ENCODE measurements around the gene KPTN. TPM values are rescaled to one million over a fixed set of nuclear protein-coding genes. Genes with fewer than 3 reads are reported as not detected.
A peak's percentile ranks its signal among the peaks of the same experiment; 100 is the strongest.

KPTN gene
- total RNA-seq, 1 donor from 2014 or later: 15.9 TPM

DNA sequence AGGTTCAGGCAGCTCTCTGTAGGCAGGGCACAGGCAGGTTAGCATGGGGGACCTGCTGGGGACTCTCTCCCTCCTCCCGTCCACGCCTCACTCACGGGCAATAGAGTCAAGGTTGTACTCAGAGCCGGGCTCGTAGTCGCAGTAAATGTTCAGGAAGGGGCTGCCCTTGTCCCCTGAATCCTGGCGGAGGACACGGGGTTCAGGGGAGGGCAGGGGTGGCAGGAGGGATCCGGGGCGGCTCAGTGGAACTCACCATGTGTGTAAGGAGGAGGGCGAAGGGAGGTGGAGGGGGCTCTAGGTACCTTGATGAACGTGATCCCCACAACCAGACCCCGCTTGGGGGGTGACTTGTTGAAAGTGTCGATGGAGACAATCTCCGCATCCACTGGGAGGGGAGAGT lies 819 bp downstream of the KPTN start:
- FAIRE-seq (no peak), DNase-seq (ENCODE audit: low read depth) (no peak)
- H3K36me3 Mint-ChIP-seq (ENCODE audit: low read depth, unreplicated experiment): peaks cover 6% of the 10 kb centered on the region
- no peaks in the 10 kb centered on the region for H3K9me3 ChIP-seq (ENCODE audit: insufficient read depth, low read depth, low read length)
- peaks cover 3% of the 10 kb centered on the region for H3K9me3 Mint-ChIP-seq (ENCODE audit: unreplicated experiment)
- H3K27me3 ChIP-seq (ENCODE audit: insufficient read depth, low read length): no peaks in the 10 kb centered on the region
- peak overlapping the region; percentile 92 for H3K4me3 Mint-ChIP-seq (ENCODE audit: unreplicated experiment)
- no peak overlapping the region for H3K27ac ChIP-seq (ENCODE audit: low read depth, low read length)
- TF ChIP-seq EZH2 (IDR thresholded peaks at IDR 0.05; ENCODE audit: insufficient read depth, low read length): no peak
- TF ChIP-seq, protein P1, sequence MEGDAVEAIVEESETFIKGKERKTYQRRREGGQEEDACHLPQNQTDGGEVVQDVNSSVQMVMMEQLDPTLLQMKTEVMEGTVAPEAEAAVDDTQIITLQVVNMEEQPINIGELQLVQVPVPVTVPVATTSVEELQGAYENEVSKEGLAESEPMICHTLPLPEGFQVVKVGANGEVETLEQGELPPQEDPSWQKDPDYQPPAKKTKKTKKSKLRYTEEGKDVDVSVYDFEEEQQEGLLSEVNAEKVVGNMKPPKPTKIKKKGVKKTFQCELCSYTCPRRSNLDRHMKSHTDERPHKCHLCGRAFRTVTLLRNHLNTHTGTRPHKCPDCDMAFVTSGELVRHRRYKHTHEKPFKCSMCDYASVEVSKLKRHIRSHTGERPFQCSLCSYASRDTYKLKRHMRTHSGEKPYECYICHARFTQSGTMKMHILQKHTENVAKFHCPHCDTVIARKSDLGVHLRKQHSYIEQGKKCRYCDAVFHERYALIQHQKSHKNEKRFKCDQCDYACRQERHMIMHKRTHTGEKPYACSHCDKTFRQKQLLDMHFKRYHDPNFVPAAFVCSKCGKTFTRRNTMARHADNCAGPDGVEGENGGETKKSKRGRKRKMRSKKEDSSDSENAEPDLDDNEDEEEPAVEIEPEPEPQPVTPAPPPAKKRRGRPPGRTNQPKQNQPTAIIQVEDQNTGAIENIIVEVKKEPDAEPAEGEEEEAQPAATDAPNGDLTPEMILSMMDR (IDR thresholded peaks at IDR 0.05; ENCODE audit: insufficient read depth, low read depth, low read length): no peak
- H3K27me3 Mint-ChIP-seq (ENCODE audit: low read depth, unreplicated experiment): peaks cover 16% of the 10 kb centered on the region
- H3K4me1 Mint-ChIP-seq (ENCODE audit: low read depth, unreplicated experiment): no peaks in the 10 kb centered on the region
- no peak overlapping the region for H3K27ac Mint-ChIP-seq (ENCODE audit: unreplicated experiment)
- H3K79me2 ChIP-seq (ENCODE audit: insufficient read depth, low read length): no peaks in the 10 kb centered on the region
- no peaks in the 10 kb centered on the region for H3K36me3 ChIP-seq (ENCODE audit: insufficient read depth, low read length)
- peak overlapping the region; percentile 89 for H3K9ac ChIP-seq (ENCODE audit: low read length)
- no peaks in the 10 kb centered on the region for H3K4me1 ChIP-seq (ENCODE audit: insufficient read depth, low read length)
- peak overlapping the region; percentile 78 for H3K4me3 ChIP-seq (ENCODE audit: insufficient read depth, low read depth, low read length)
- H3K4me2 ChIP-seq (ENCODE audit: low read length): peak overlapping the region; percentile 90
- H4K20me1 ChIP-seq (ENCODE audit: insufficient read depth, low read length): no peaks in the 10 kb centered on the region
- H2AFZ ChIP-seq (ENCODE audit: low read depth, low read length): peak overlapping the region; percentile 87

DNA sequence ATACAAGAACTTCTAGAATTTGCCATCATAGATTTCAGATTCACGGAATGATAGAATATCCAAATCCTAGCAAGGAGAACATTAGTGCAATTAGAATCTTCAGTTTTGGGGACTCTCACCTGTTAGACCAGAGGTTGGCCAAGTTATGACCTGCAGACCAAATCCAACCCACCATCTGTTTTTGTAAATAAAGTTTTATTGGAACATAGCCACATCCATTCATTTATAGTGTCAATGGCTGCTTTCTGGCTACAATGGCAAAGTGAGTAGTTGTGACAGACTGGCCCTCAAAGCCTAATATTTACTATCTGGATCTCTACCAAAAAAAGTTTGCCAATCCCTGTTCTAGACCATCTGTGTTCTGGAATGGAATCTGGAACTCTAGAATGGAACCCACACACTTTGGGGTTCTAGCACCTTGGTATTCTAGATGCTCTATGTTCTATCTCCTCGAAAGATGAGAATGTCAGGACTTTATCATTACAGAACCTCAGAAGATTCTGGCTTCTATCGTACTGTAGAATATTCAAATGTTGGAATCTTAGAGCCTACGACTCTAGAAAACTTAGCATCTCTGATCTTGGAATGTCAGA lies 2.5 kb downstream of the KPTN start:
- Histone ChIP-seq H3K9me3 (ENCODE audit: insufficient read depth, low read depth, low read length) (no peaks in the 10 kb centered on the region), H3K36me3 (ENCODE audit: insufficient read depth, low read length) (no peaks in the 10 kb centered on the region), H3K4me3 (ENCODE audit: insufficient read depth, low read depth, low read length) (no peak overlapping the region), H4K20me1 (ENCODE audit: insufficient read depth, low read length) (no peaks in the 10 kb centered on the region), H2AFZ (ENCODE audit: low read depth, low read length) (no peak overlapping the region), H3K79me2 (ENCODE audit: insufficient read depth, low read length) (no peaks in the 10 kb centered on the region), H3K4me2 (ENCODE audit: low read length) (no peak overlapping the region), H3K27me3 (ENCODE audit: insufficient read depth, low read length) (no peaks in the 10 kb centered on the region), H3K9ac (ENCODE audit: low read length) (no peak overlapping the region), H3K4me1 (ENCODE audit: insufficient read depth, low read length) (no peaks in the 10 kb centered on the region), H3K27ac (ENCODE audit: low read depth, low read length) (no peak overlapping the region)
- Mint-ChIP-seq H3K27me3 (ENCODE audit: low read depth, unreplicated experiment) (peaks cover 16% of the 10 kb centered on the region), H3K4me3 (ENCODE audit: unreplicated experiment) (no peak overlapping the region), H3K36me3 (ENCODE audit: low read depth, unreplicated experiment) (peaks cover 8% of the 10 kb centered on the region), H3K27ac (ENCODE audit: unreplicated experiment) (no peak overlapping the region), H3K4me1 (ENCODE audit: low read depth, unreplicated experiment) (no peaks in the 10 kb centered on the region), H3K9me3 (ENCODE audit: unreplicated experiment) (peaks cover 3% of the 10 kb centered on the region)
- no peak for TF ChIP-seq EZH2 (IDR thresholded peaks at IDR 0.05; ENCODE audit: insufficient read depth, low read length)
- TF ChIP-seq, protein P1 (IDR thresholded peaks at IDR 0.05; ENCODE audit: insufficient read depth, low read depth, low read length): no peak
- FAIRE-seq (no peak), DNase-seq (ENCODE audit: low read depth) (no peak)

DNA sequence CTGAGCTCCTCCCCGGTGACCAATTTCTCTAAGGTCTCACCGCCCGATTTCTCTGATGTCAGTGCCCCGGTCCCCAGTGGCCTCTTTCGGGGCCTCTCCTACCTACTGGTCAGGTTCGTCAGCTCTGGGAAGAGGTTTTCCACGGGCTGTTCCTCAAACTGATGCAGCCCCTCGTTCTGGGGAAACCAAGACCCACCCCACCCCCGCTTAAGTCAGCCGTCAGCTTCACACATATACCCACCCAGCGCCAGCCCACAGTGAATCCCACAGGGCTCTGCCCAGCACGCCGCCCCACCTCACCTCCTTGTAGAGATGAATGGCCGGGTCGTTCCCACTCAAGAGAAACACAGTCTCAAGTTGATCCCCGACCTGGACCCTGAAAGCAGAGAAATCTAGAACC lies 3.4 kb downstream of the KPTN start:
- DNase-seq (ENCODE audit: low read depth) (no peak), FAIRE-seq (no peak)
- H3K9ac ChIP-seq (ENCODE audit: low read length): no peak overlapping the region
- H3K4me1 ChIP-seq (ENCODE audit: insufficient read depth, low read length): no peaks in the 10 kb centered on the region
- H4K20me1 ChIP-seq (ENCODE audit: insufficient read depth, low read length): no peaks in the 10 kb centered on the region
- H3K36me3 ChIP-seq (ENCODE audit: insufficient read depth, low read length): no peaks in the 10 kb centered on the region
- H3K4me3 ChIP-seq (ENCODE audit: insufficient read depth, low read depth, low read length): no peak overlapping the region
- Mint-ChIP-seq H3K36me3 (ENCODE audit: low read depth, unreplicated experiment) (peaks cover 8% of the 10 kb centered on the region), H3K27ac (ENCODE audit: unreplicated experiment) (no peak overlapping the region), H3K4me3 (ENCODE audit: unreplicated experiment) (peak overlapping the region; percentile 4), H3K4me1 (ENCODE audit: low read depth, unreplicated experiment) (no peaks in the 10 kb centered on the region), H3K9me3 (ENCODE audit: unreplicated experiment) (peaks cover 3% of the 10 kb centered on the region), H3K27me3 (ENCODE audit: low read depth, unreplicated experiment) (peaks cover 16% of the 10 kb centered on the region)
- H3K79me2 ChIP-seq (ENCODE audit: insufficient read depth, low read length): no peaks in the 10 kb centered on the region
- no peak overlapping the region for H3K4me2 ChIP-seq (ENCODE audit: low read length)
- H3K27me3 ChIP-seq (ENCODE audit: insufficient read depth, low read length): no peaks in the 10 kb centered on the region
- no peaks in the 10 kb centered on the region for H3K9me3 ChIP-seq (ENCODE audit: insufficient read depth, low read depth, low read length)
- TF ChIP-seq EZH2 (IDR thresholded peaks at IDR 0.05; ENCODE audit: insufficient read depth, low read length): no peak
- TF ChIP-seq, protein P1 (IDR thresholded peaks at IDR 0.05; ENCODE audit: insufficient read depth, low read depth, low read length): no peak
- no peak overlapping the region for H3K27ac ChIP-seq (ENCODE audit: low read depth, low read length)
- H2AFZ ChIP-seq (ENCODE audit: low read depth, low read length): no peak overlapping the region

Measured in astrocyte (in vitro differentiated cells and primary cell).